K562 (cell line): ENCODE measurements around the gene PRICKLE3. TPM values are rescaled to one million over a fixed set of nuclear protein-coding genes. Genes with fewer than 3 reads are reported as not detected.
A peak's percentile ranks its signal among the peaks of the same experiment; 100 is the strongest.

Source experiments
- ATAC-seq: fragments of 200-7000 bp; cut with Tn5 transposase; 3 replicates; pipeline ENCODE4 v1.9.1; 2020; ENCODE audit warnings: moderate library complexity
- BruUV-seq: library from RNA; stranded (reverse); fragments of 400-500 nt; replicated peaks from 2 replicates; lab custom pipeline; 2021; lab: Mats Ljungman, UMichigan
- CTCF ChIA-PET: fragments of 300-600 bp; formaldehyde crosslinking; extraction: SDS; loops from one replicate; lab custom pipeline; 2021; ENCODE audit warnings: low intra/inter-chr PET ratio; lab: Yijun Ruan, JAX
- POLR2A ChIA-PET: fragments of 300-600, 350-650 bp; sonication (Branson Sonifier 250); formaldehyde crosslinking; extraction: SDS; loops from one replicate; lab custom pipeline; 2021; ENCODE audit warnings: antibody characterized with exemption, inconsistent platforms; lab: Yijun Ruan, JAX
- DNase-seq, 4 experiments: peaks; one replicate each; pipeline versions ENCODE4 v3.0.0 to v3.0.0-alpha.2; 2011 to 2018; ENCODE audit warnings: low spot score in 3 of 4, mixed read lengths in 3 of 4; ENCODE audit errors: extremely low read depth in 1 of 4
- FAIRE-seq: peaks from 2 replicates; lab custom pipeline; 2011; peaks lifted over from hg19 to GRCh38; lab: Jason Lieb, UNC
- H2AFZ ChIP-seq: 2 replicates; pipeline ENCODE4 v1.6.0; 2011; ENCODE audit warnings: low read depth, low read length, control low read depth, inconsistent platforms
- H3K27ac ChIP-seq: fragments of 200-600 bp; 3 replicates; pipeline ENCODE4 v1.8.0; 2011; ENCODE audit warnings: low read depth, mild to moderate bottlenecking, control low read depth, inconsistent platforms, low read length, moderate library complexity, mixed read lengths; ENCODE audit errors: extremely low read depth
- H3K27me3 ChIP-seq, 2 experiments: fragments of 300-600 bp in 1 of 2; 2 replicates in 1 of 2; 3 replicates in 1 of 2; pipeline versions ENCODE4 v1.6.0 to v1.8.0; 2011; ENCODE audit warnings: inconsistent platforms in 2 of 2, low read length in 2 of 2, mild to moderate bottlenecking in 1 of 2, mixed read lengths in 1 of 2, moderate library complexity in 1 of 2; ENCODE audit not compliant: control insufficient read depth in 2 of 2, insufficient read depth in 2 of 2
- H3K36me3 ChIP-seq: fragments of 300-600 bp; 3 replicates; pipeline ENCODE4 v1.8.0; 2011; ENCODE audit warnings: mild to moderate bottlenecking, low read length, inconsistent platforms; ENCODE audit not compliant: control insufficient read depth, insufficient read depth
- H3K4me1 ChIP-seq, 2 experiments: fragments of 200-600 bp in 1 of 2; replicated peaks in 1 of 2; 2 replicates in 1 of 2; 3 replicates in 1 of 2; pipeline versions ENCODE4 v1.5.1 to v1.8.0; 2011; ENCODE audit warnings: inconsistent platforms in 2 of 2, low read length in 2 of 2, mild to moderate bottlenecking in 1 of 2, mixed read lengths in 1 of 2, moderate library complexity in 1 of 2; ENCODE audit not compliant: control insufficient read depth in 2 of 2, insufficient read depth in 2 of 2
- H3K4me2 ChIP-seq: 2 replicates; pipeline ENCODE4 v1.6.1; 2011; ENCODE audit warnings: low read length, control low read depth, inconsistent platforms, mixed read lengths; ENCODE audit not compliant: insufficient read depth
- H3K4me3 ChIP-seq: fragments of 200-600 bp; sonication (generic), shearing (Covaris generic); 2 replicates; pipeline ENCODE4 v1.5.1; 2016; ENCODE audit warnings: control low read depth, inconsistent platforms
- H3K79me2 ChIP-seq: fragments of 200-600 bp; 3 replicates; pipeline ENCODE4 v1.8.0; 2011; ENCODE audit warnings: low read length, inconsistent platforms; ENCODE audit not compliant: control insufficient read depth, insufficient read depth
- H3K9ac ChIP-seq, 2 experiments: 2 replicates each; pipeline versions ENCODE4 v1.6.0 to v1.6.1; 2011; ENCODE audit warnings: low read depth in 2 of 2, low read length in 2 of 2, control low read depth in 1 of 2, inconsistent platforms in 1 of 2, mild to moderate bottlenecking in 1 of 2, mixed read lengths in 1 of 2; ENCODE audit not compliant: insufficient read depth in 1 of 2
- H3K9me1 ChIP-seq: one replicate; pipeline ENCODE4 v1.6.0; 2011; ENCODE audit warnings: inconsistent platforms, mild to moderate bottlenecking, low read length, moderate library complexity; ENCODE audit not compliant: control insufficient read depth, insufficient read depth
- H3K9me3 ChIP-seq: replicated peaks from 2 replicates; pipeline ENCODE4 v1.5.1; 2011; ENCODE audit warnings: low read depth, low read length, inconsistent platforms; ENCODE audit not compliant: control insufficient read depth, insufficient read depth
- H4K20me1 ChIP-seq: replicated peaks from 2 replicates; pipeline ENCODE4 v1.6.1; 2011; ENCODE audit warnings: low read length, inconsistent platforms, mixed read lengths; ENCODE audit not compliant: control insufficient read depth, insufficient read depth
- E4F1 ChIP-seq: fragments of 250-450 bp; sonication (Bioruptor Pico); IDR thresholded peaks from 2 replicates; pipeline ENCODE4 v1.5.0; 2021; ENCODE audit warnings: mild to moderate bottlenecking, borderline replicate concordance
- FOXK2 ChIP-seq, 2 experiments: fragments of 450-650 bp; IDR thresholded peaks in 1 of 2; conservative IDR thresholded peaks in 1 of 2; 2 replicates each; pipeline ENCODE4 v1.6.1; 2016; ENCODE audit warnings: low read depth in 2 of 2, mild to moderate bottlenecking in 1 of 2
- NR2C2 ChIP-seq, 2 experiments: fragments of 200-800 bp in 1 of 2; sonication (Bioruptor generic) in 1 of 2; sonication (generic) in 1 of 2; formaldehyde crosslinking in 1 of 2; IDR thresholded peaks; 2 replicates each; pipeline versions ENCODE4 v1.6.1 to v1.8.0; 2016 to 2022; ENCODE audit warnings: mild to moderate bottlenecking in 1 of 2, missing compliant biosample characterization in 1 of 2, missing genetic modification characterization in 1 of 2, missing genetic modification reagents in 1 of 2
- PHF21A ChIP-seq: fragments of 450-650 bp; IDR thresholded peaks from 2 replicates; pipeline ENCODE4 v1.6.1; 2017; ENCODE audit warnings: low read depth, borderline replicate concordance
- ZBTB7A ChIP-seq: IDR thresholded peaks from 2 replicates; pipeline ENCODE4 v1.6.1; 2011; ENCODE audit warnings: low read depth, mild to moderate bottlenecking, low read length, moderate library complexity, borderline replicate concordance; ENCODE audit not compliant: control insufficient read depth
- ZSCAN32 ChIP-seq: fragments of 450-650 bp; formaldehyde crosslinking; IDR thresholded peaks from 2 replicates; pipeline ENCODE4 v1.4.0; 2020; ENCODE audit warnings: mild to moderate bottlenecking, moderate library complexity
- WGBS: fragments of 100-300 bp; shearing (Covaris generic); methylation state at CpG from one replicate; pipeline ENCODE4 v1.1.6; 2016; ENCODE audit warnings: low coverage, mixed read lengths; ENCODE audit not compliant: insufficient coverage; ENCODE audit errors: missing lambda C conversion rate; 5-methylcytosine and 5-hydroxymethylcytosine counted together
- in situ Hi-C: fragments of 300-500 bp; cut with MboI; formaldehyde crosslinking; loops from 4 replicates; pipeline ENCODE4 v1.15.0; 2018; ENCODE audit warnings: inconsistent platforms, mixed read lengths
- intact Hi-C: fragments of 100-400 bp; cut with micrococcal nuclease; formaldehyde crosslinking; loops from 2 replicates; pipeline ENCODE4 v1.14.2; 2022
- polyA plus RNA-seq, 8 experiments: library from polyadenylated mRNA; depleted of rRNA in 4 of 8; stranded (reverse) in 5 of 8; unstranded in 3 of 8; fragments of >200 nt; fragmentation: Nextera tagmentation in 2 of 8; fragmentation: Illumina TruSeq in 1 of 8; extraction: Ambion mirVana in 2 of 8; extraction: Trizol in 1 of 8; gene quantifications; 2 replicates each; pipeline versions ENCODE4 v1.2.1 to v1.2.3, GENCODE V29; 2011 to 2014; ENCODE audit warnings: inconsistent platforms in 1 of 8, missing spikeins in 1 of 8
- total RNA-seq, 7 experiments: library from RNA; depleted of rRNA in 6 of 7; stranded (reverse); fragments of >200 nt in 6 of 7; fragmentation: Illumina TruSeq in 2 of 7; extraction: Trizol in 2 of 7; gene quantifications; 2 replicates each; pipeline versions ENCODE4 v1.2.1 to v1.2.3, GENCODE V29; 2011 to 2021; ENCODE audit warnings: low replicate concordance in 1 of 7
- TF ChIP-seq, protein P1 (sequence below): fragments of 450-650 bp; IDR thresholded peaks from 2 replicates; pipeline ENCODE4 v1.6.1; 2018; ENCODE audit not compliant: partially characterized antibody
- TF ChIP-seq, protein P2 (sequence below): sonication (generic); formaldehyde crosslinking; IDR thresholded peaks from 2 replicates; pipeline ENCODE4 v1.9.0; 2022; ENCODE audit warnings: mild to moderate bottlenecking, missing genetic modification reagents
- TF ChIP-seq, protein P3 (sequence below): sonication (generic); formaldehyde crosslinking; IDR thresholded peaks from 2 replicates; pipeline ENCODE4 v1.8.1; 2023; ENCODE audit warnings: mild to moderate bottlenecking, missing genetic modification reagents

PRICKLE3 gene
- total and polyA plus RNA-seq, 9 of the 15 experiments (the other 6 are each of a cell fraction or from before 2014, with no cell fraction given): 1.1 to 44.3 (median 14.0) TPM

DNA sequence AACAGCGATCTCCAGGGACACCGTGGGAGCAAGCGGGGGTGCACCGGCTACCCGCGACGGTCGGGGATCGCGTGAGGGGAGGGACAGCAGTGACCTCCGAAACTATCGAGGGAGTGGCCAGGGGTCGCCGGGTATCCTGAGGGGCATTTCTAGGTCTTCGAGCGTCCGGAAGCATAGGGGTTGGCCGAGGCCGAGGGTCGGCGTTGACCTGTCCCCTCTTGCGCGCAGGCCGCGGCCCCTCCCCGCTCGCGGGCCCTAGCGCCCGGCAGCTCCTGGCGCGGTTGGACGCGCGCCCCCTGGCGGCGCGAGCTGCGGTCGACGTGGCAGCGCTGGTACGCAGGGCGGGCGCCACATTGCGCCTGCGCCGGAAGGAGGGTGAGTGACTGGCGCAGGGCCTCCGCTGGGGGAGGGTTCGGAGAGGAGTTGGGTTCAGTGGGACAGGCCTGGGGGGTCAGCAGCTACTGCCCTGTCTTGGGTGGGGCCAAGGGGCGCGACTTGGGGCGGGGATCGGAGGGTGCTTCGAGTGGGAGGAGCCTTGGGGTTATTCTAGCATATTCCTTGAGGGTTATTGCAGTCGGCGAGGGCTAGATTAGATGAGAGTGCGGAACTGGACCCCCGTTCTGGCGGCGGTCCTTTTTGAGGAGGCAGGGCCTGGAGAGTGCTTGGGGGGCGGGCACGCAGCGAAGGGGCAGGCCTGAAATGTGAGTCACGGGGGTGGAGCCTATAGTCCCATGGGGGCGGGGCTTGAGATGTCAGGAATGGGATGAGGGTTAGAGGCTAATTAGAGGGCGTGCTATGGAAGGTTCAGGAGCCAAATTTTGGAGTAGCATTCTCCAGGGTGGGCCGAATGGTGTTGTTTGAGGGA is 22.4 kb downstream of the PRICKLE3 start:
- no peaks in the 10 kb centered on the region for H4K20me1 ChIP-seq
- intact Hi-C loops (no loop called here), in situ Hi-C loops (no loop called here)
- peak overlapping the region; percentile 71 for H3K4me2 ChIP-seq
- no TSS peak for BruUV-seq
- no peaks in the 10 kb centered on the region for H3K9me3 ChIP-seq
- H3K36me3 ChIP-seq: no peaks in the 10 kb centered on the region
- FAIRE-seq: peak; percentile 32
- peak; percentile 67 to 89 (median 76) for DNase-seq
- peak; percentile 77 for ATAC-seq
- no peaks in the 10 kb centered on the region for H3K27me3 ChIP-seq
- peaks cover 38 to 63% of the 10 kb centered on the region in 2 experiments for H3K4me1 ChIP-seq
- peak overlapping the region; percentile 63 to 81 for H3K9ac ChIP-seq
- ChIA-PET CTCF (no interaction called here), POLR2A (no interaction called here)
- peak overlapping the region; percentile 31 for H3K4me3 ChIP-seq
- peak overlapping the region; percentile 63 for H2AFZ ChIP-seq
- 29% methylated on average over 38 of the region's 69 CpGs for WGBS
- H3K79me2 ChIP-seq: peaks cover 13% of the 10 kb centered on the region; the same call in 1 of the 3 replicates
- H3K9me1 ChIP-seq: no peaks in the 10 kb centered on the region
- H3K27ac ChIP-seq: peak overlapping the region; percentile 85
- TF ChIP-seq FOXK2 (conservative IDR thresholded peaks at IDR 0.05 in 1 of 2, IDR thresholded peaks at IDR 0.05 in 1 of 2; ENCODE audit: low read depth in 2 of 2): peak in 1 of 2 experiments; percentile 96; a peak in 2 of 4 replicates
- TF ChIP-seq NR2C2 (CRISPR knock-in tag; IDR thresholded peaks at IDR 0.05): no peak
- TF ChIP-seq NR2C2 (tag; IDR thresholded peaks at IDR 0.05): peak; percentile 64
- TF ChIP-seq ZSCAN32: no peak
- peak; percentile 28; the same call in 1 of the 2 replicates for TF ChIP-seq PHF21A
- TF ChIP-seq, protein P1, sequence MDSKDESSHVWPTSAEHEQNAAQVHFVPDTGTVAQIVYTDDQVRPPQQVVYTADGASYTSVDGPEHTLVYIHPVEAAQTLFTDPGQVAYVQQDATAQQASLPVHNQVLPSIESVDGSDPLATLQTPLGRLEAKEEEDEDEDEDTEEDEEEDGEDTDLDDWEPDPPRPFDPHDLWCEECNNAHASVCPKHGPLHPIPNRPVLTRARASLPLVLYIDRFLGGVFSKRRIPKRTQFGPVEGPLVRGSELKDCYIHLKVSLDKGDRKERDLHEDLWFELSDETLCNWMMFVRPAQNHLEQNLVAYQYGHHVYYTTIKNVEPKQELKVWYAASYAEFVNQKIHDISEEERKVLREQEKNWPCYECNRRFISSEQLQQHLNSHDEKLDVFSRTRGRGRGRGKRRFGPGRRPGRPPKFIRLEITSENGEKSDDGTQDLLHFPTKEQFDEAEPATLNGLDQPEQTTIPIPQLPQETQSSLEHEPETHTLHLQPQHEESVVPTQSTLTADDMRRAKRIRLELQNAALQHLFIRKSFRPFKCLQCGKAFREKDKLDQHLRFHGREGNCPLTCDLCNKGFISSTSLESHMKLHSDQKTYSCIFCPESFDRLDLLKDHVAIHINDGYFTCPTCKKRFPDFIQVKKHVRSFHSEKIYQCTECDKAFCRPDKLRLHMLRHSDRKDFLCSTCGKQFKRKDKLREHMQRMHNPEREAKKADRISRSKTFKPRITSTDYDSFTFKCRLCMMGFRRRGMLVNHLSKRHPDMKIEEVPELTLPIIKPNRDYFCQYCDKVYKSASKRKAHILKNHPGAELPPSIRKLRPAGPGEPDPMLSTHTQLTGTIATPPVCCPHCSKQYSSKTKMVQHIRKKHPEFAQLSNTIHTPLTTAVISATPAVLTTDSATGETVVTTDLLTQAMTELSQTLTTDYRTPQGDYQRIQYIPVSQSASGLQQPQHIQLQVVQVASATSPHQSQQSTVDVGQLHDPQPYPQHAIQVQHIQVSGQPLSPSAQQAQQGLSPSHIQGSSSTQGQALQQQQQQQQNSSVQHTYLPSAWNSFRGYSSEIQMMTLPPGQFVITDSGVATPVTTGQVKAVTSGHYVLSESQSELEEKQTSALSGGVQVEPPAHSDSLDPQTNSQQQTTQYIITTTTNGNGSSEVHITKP: peak; percentile 99
- TF ChIP-seq, protein P2, sequence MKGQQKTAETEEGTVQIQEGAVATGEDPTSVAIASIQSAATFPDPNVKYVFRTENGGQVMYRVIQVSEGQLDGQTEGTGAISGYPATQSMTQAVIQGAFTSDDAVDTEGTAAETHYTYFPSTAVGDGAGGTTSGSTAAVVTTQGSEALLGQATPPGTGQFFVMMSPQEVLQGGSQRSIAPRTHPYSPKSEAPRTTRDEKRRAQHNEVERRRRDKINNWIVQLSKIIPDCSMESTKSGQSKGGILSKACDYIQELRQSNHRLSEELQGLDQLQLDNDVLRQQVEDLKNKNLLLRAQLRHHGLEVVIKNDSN (CRISPR knock-in tag): peak; percentile 39; the same call in 1 of the 2 replicates
- TF ChIP-seq, protein P3, sequence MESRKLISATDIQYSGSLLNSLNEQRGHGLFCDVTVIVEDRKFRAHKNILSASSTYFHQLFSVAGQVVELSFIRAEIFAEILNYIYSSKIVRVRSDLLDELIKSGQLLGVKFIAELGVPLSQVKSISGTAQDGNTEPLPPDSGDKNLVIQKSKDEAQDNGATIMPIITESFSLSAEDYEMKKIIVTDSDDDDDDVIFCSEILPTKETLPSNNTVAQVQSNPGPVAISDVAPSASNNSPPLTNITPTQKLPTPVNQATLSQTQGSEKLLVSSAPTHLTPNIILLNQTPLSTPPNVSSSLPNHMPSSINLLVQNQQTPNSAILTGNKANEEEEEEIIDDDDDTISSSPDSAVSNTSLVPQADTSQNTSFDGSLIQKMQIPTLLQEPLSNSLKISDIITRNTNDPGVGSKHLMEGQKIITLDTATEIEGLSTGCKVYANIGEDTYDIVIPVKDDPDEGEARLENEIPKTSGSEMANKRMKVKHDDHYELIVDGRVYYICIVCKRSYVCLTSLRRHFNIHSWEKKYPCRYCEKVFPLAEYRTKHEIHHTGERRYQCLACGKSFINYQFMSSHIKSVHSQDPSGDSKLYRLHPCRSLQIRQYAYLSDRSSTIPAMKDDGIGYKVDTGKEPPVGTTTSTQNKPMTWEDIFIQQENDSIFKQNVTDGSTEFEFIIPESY (CRISPR knock-in tag): peak; percentile 67; the same call in 1 of the 2 replicates
- peak; percentile 71; the same call in 1 of the 2 replicates for TF ChIP-seq ZBTB7A
- TF ChIP-seq E4F1 (CRISPR knock-in tag): no peak
